Dendritic cell treated with granulocyte-macrophage colony-stimulating factor and Interleukin-4, amounts not matched to agents 40 ng/mL and 50 ng/mL, for 4 days (primary cell): ENCODE results near the gene RBM15B.
A peak's percentile ranks its signal among the peaks of the same experiment; 100 is the strongest.

Source experiments
- H3K27ac Mint-ChIP-seq: one replicate; pipeline ENCODE4 v1.8.0; 2022; ENCODE audit warnings: mild to moderate bottlenecking, mixed read lengths
- H3K27me3 Mint-ChIP-seq: one replicate; pipeline ENCODE4 v1.8.0; 2022; ENCODE audit warnings: mild to moderate bottlenecking, mixed read lengths
- H3K36me3 Mint-ChIP-seq: one replicate; pipeline ENCODE4 v1.8.0; 2022; ENCODE audit warnings: low read depth, mixed read lengths
- H3K4me1 Mint-ChIP-seq: one replicate; pipeline ENCODE4 v1.8.0; 2022; ENCODE audit warnings: low read depth, mixed read lengths
- H3K4me3 Mint-ChIP-seq: one replicate; pipeline ENCODE4 v1.8.0; 2022; ENCODE audit warnings: mild to moderate bottlenecking, moderate library complexity, mixed read lengths
- H3K9me3 Mint-ChIP-seq: one replicate; pipeline ENCODE4 v1.8.0; 2022; ENCODE audit warnings: mixed read lengths
- intact Hi-C: fragments of 100-400 bp; cut with micrococcal nuclease; formaldehyde crosslinking; loops from one replicate; pipeline ENCODE4 v1.15.0; 2022

Gene RBM15B

DNA sequence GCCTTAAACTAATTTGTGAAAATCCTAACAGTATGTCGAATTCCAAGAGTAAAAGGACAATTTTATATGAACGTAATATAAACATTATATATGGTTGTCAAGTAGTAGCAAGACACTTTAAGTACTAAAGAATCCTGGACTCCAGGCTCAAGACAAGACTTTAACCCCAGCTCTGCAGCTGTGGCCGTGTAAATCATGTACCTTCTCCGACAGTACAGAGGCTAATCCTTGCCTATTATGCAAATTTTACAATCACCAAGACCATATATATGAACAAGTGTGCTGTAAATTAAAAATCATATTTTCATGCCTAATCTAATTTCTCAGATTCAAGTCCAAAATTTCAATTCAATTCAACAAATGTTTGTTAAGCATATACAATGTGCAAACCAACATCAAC is 35.8 kb downstream of the RBM15B start:
- no peak overlapping the region for H3K4me3 Mint-ChIP-seq
- no peaks in the 10 kb centered on the region for H3K9me3 Mint-ChIP-seq
- no peak overlapping the region for H3K27ac Mint-ChIP-seq
- no peaks in the 10 kb centered on the region for H3K4me1 Mint-ChIP-seq
- intact Hi-C loops = no loop called here
- no peaks in the 10 kb centered on the region for H3K27me3 Mint-ChIP-seq
- peaks cover 91% of the 10 kb centered on the region for H3K36me3 Mint-ChIP-seq

DNA sequence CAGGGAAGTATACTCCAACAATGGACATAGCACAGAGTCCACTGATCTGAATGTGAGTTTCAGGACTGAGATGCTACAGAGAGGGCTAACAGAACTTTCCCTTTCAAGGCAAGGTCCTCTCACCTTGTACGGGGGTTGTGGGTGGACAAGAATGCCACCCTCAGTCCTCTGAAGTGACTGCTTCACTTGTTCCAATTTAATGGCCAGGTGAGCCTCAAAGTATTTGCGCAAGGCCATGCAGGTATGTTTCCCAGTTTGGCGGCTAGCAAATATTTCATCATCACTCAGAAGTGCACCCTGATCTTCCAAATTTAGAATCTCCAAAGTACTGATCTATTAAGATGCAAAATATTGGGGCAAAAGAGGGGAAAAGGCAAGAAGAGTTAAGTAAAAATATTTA is 38.1 kb downstream of the RBM15B start:
- Mint-ChIP-seq H3K9me3 (no peaks in the 10 kb centered on the region), H3K36me3 (peaks cover 88% of the 10 kb centered on the region), H3K27me3 (no peaks in the 10 kb centered on the region), H3K27ac (peak overlapping the region; percentile 46), H3K4me1 (no peaks in the 10 kb centered on the region), H3K4me3 (no peak overlapping the region)
- intact Hi-C loops = no loop called here

DNA sequence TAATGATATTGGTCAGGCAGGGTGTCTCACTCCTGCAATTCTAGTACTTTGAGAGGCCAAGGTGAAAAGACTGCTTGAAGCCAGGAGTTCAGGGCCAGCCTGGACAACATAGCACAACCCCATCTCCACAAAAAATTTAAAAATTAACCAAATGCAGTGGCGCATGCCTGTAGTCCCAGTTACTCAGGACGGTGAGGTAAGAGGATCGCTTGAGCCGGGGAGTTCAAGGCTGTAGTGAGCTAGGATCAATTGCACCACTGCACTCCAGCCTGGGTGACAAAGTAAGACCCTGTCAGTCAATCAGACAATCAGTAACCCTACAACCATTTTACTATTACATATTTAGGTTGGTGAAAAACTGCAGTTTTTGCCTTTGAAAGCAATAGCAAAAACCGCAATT is 43.0 kb downstream of the RBM15B start:
- peaks cover 7% of the 10 kb centered on the region for H3K4me1 Mint-ChIP-seq
- peaks cover 83% of the 10 kb centered on the region for H3K36me3 Mint-ChIP-seq
- no peaks in the 10 kb centered on the region for H3K9me3 Mint-ChIP-seq
- no peak overlapping the region for H3K4me3 Mint-ChIP-seq
- no peak overlapping the region for H3K27ac Mint-ChIP-seq
- intact Hi-C loops = loop anchor here (1.0 kb wide), 1 partner anchor 43 kb away; the partner anchor contains the start of gene RBM15B
- H3K27me3 Mint-ChIP-seq = no peaks in the 10 kb centered on the region

- intact Hi-C loops = loop anchor here (1.0 kb wide), 1 partner anchor 44 kb away; the partner anchor contains the start of gene RBM15B
- peaks cover 7% of the 10 kb centered on the region for H3K4me1 Mint-ChIP-seq
- no peaks in the 10 kb centered on the region for H3K27me3 Mint-ChIP-seq
- H3K9me3 Mint-ChIP-seq = no peaks in the 10 kb centered on the region
- H3K27ac Mint-ChIP-seq = no peak overlapping the region
- peaks cover 83% of the 10 kb centered on the region for H3K36me3 Mint-ChIP-seq
- H3K4me3 Mint-ChIP-seq = no peak overlapping the region
Observed at GRCh38 chr3:51434746-51435327, 43.8 kb downstream of the RBM15B start.

- no peak overlapping the region for H3K27ac Mint-ChIP-seq
- H3K4me1 Mint-ChIP-seq = peaks cover 7% of the 10 kb centered on the region
- no peaks in the 10 kb centered on the region for H3K27me3 Mint-ChIP-seq
- H3K36me3 Mint-ChIP-seq = peaks cover 85% of the 10 kb centered on the region
- no peak overlapping the region for H3K4me3 Mint-ChIP-seq
- intact Hi-C loops = no loop called here
- no peaks in the 10 kb centered on the region for H3K9me3 Mint-ChIP-seq
Observed at GRCh38 chr3:51436998-51437639, 46.0 kb downstream of the RBM15B start.

GRCh38 chr3:51441282-51442030 is 50.4 kb downstream of the RBM15B start:
- H3K36me3 Mint-ChIP-seq = peaks cover 64% of the 10 kb centered on the region
- no peak overlapping the region for H3K4me3 Mint-ChIP-seq
- no peak overlapping the region for H3K27ac Mint-ChIP-seq
- intact Hi-C loops = no loop called here
- no peaks in the 10 kb centered on the region for H3K27me3 Mint-ChIP-seq
- no peaks in the 10 kb centered on the region for H3K9me3 Mint-ChIP-seq
- H3K4me1 Mint-ChIP-seq = no peaks in the 10 kb centered on the region

- Mint-ChIP-seq H3K36me3 (peaks cover 49% of the 10 kb centered on the region), H3K27ac (no peak overlapping the region), H3K27me3 (no peaks in the 10 kb centered on the region)
Observed at GRCh38 chr3:51445544-51446280, 54.6 kb downstream of the RBM15B start.

More at GRCh38 chr3:51445544-51446280, 54.6 kb downstream of the RBM15B start:
- H3K9me3 Mint-ChIP-seq = no peaks in the 10 kb centered on the region
- intact Hi-C loops = no loop called here
- peaks cover 5% of the 10 kb centered on the region for H3K4me1 Mint-ChIP-seq
- no peak overlapping the region for H3K4me3 Mint-ChIP-seq
